Measurements from ENCODE around the gene HSD17B14.
"Not testable (repeated sequence)": the region's sequence is repeated elsewhere in the genome, so short reads cannot be mapped to it uniquely, and the experiment has no call there.

HSD17B14 gene

DNA sequence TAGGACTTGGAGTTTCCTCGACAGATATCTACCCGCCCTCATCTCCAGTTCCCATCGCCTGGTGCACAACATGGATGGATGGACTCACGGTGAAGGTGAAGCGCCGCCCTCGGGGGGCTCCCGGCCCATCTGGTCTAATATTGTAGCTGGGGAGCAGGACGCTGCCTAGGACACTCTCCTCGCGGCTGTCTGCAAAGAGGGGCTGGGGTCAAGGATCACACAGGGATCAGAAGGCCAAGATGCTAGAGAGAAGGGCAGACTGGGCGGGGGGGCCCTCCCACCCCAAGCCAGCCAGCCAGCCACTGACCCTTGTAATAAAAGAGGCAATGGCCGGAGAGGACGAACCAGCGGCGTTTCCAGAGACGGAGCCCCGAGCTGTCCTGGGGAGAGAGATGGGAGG, 25.0 kb upstream of the HSD17B14 start:
- H3K27me3 ChIP-seq (ENCODE audit: control insufficient read depth in 1 of 2, insufficient read depth in 2 of 2, low read length in 2 of 2): no peaks in the 10 kb centered on the region
- H3K36me3 ChIP-seq (ENCODE audit: insufficient read depth, low read length): peaks cover 4% of the 10 kb centered on the region
- no peak overlapping the region for H3K4me3 ChIP-seq (ENCODE audit: low read depth in 1 of 2, low read length in 2 of 2)
- H3K4me1 ChIP-seq (ENCODE audit: insufficient read depth, low read length): no peaks in the 10 kb centered on the region
- H3K9me3 ChIP-seq (ENCODE audit: low read length): no peaks in the 10 kb centered on the region
- H3K9ac ChIP-seq (ENCODE audit: low read length): no peak overlapping the region
- no peak overlapping the region for H3K27ac ChIP-seq (ENCODE audit: low read depth, low read length)

DNA sequence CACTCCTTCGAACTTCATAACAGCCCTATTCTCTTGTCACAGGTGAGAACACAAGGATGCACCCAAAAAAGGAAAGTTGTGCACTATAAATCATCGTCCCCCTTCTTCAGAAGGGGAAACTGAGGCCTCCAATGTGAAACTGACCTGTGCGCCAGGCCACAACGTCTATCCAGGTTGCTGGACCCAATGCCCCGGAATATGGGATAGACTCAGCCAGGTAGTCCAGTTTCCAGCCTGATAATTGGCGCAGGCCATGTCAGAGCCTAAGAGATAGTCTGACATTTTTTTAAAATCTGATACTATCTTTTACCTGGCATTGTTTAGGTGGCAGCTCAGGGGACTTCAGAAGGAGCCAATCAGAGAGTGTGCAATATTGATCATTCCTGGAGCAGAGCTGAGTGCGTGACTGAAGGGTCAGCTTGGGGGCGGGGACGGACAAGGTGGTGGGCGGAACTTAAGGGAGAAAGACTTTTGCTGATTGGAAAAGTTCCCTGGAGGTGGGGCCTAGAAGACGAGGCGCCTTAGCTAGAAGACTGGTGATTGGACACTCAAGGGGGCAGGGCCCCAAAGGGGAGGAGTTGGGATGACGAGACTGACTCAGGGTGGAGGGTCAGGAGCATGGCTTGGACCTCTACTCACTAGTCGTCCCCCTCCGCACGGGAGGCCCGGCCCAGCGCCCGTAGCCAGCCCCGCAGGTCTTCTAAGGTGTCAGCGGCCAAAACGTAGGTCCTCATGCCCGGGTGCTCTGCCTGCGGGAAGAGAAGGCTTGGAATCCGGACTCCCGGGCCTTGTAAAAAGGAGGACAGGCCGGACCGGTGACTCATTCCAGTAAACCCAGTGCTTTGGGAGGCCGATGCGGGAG, 23.7 kb upstream of the HSD17B14 start:
- Histone ChIP-seq H3K36me3 (ENCODE audit: insufficient read depth, low read length) (no peaks in the 10 kb centered on the region), H3K4me3 (ENCODE audit: low read depth in 1 of 2, low read length in 2 of 2) (no peak overlapping the region), H3K9me3 (ENCODE audit: low read length) (no peaks in the 10 kb centered on the region), H3K4me1 (ENCODE audit: insufficient read depth, low read length) (no peaks in the 10 kb centered on the region), H3K27me3 (ENCODE audit: control insufficient read depth in 1 of 2, insufficient read depth in 2 of 2, low read length in 2 of 2) (no peaks in the 10 kb centered on the region), H3K9ac (ENCODE audit: low read length) (no peak overlapping the region), H3K27ac (ENCODE audit: low read depth, low read length) (no peak overlapping the region)

DNA sequence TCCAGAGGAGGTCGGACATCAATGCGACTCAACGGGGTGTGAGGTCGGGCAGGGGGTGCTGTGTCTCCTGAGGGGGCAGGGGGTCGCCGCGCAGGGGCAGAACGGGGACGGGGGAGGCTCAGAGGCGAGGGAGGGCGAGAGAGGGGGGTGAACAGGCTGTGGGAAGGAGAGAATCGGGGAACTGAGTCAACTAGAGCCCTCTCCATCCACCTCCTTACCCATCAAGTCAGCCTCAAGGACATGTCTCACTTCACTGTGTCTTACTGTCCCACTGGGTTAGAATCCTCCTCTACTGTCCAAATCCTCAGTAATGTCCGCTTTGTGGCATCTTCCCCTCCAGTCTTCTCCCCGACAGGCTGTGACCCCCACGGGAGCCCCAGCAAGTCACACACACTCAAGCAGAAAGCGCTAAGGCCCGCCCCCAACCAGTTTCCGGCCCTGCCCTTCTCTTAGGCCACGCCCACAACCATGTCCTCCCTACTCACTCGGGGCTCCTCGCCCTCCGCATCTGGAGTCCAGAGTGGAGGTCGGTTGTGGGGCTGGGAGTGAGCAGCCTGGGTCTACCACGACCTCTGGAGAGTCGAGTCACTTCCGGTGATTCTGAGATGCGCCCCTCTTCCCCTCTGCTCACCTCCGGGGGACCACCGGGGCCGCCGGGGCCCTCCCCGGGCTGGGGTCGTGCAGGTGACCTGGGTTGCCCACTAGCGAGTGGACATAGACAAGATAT, 22.9 kb upstream of the HSD17B14 start:
- H3K36me3 ChIP-seq (ENCODE audit: insufficient read depth, low read length): no peaks in the 10 kb centered on the region
- no peaks in the 10 kb centered on the region for H3K27me3 ChIP-seq (ENCODE audit: control insufficient read depth in 1 of 2, insufficient read depth in 2 of 2, low read length in 2 of 2)
- no peaks in the 10 kb centered on the region for H3K4me1 ChIP-seq (ENCODE audit: insufficient read depth, low read length)
- H3K9ac ChIP-seq (ENCODE audit: low read length): no peak overlapping the region
- no peaks in the 10 kb centered on the region for H3K9me3 ChIP-seq (ENCODE audit: low read length)
- no peak overlapping the region for H3K27ac ChIP-seq (ENCODE audit: low read depth, low read length)
- H3K4me3 ChIP-seq (ENCODE audit: low read depth in 1 of 2, low read length in 2 of 2): no peak overlapping the region

DNA sequence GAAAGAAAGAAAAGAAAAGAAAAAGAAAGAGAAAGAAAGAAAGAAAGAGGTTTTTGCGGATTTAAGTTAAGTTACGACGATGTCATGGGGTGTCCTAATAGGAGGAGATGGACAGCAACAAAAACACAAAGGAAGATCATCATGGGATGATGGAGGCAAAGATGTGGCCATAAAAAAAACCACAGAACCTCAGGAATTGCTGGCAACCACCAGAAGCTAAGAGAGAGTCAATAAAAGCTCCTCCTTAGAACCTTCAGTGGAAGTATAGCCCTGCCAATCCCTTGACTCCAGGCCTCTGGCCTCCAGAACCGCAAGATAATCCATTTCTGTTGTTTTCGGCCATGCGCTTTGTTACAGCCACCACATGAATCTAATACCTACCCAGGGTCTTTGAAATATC, 20.6 kb upstream of the HSD17B14 start:
- no peak overlapping the region for H3K27ac ChIP-seq (ENCODE audit: low read depth, low read length)
- H3K9me3 ChIP-seq (ENCODE audit: low read length): no peaks in the 10 kb centered on the region
- H3K4me1 ChIP-seq (ENCODE audit: insufficient read depth, low read length): no peaks in the 10 kb centered on the region
- no peak overlapping the region for H3K9ac ChIP-seq (ENCODE audit: low read length)
- H3K36me3 ChIP-seq (ENCODE audit: insufficient read depth, low read length): no peaks in the 10 kb centered on the region
- H3K27me3 ChIP-seq (ENCODE audit: control insufficient read depth in 1 of 2, insufficient read depth in 2 of 2, low read length in 2 of 2): no peaks in the 10 kb centered on the region
- H3K4me3 ChIP-seq (ENCODE audit: low read depth in 1 of 2, low read length in 2 of 2): no peak overlapping the region

- H3K9ac ChIP-seq (ENCODE audit: low read length): no peak overlapping the region
- no peak overlapping the region for H3K4me3 ChIP-seq (ENCODE audit: low read depth in 1 of 2, low read length in 2 of 2)
- H3K36me3 ChIP-seq (ENCODE audit: insufficient read depth, low read length): no peaks in the 10 kb centered on the region
- H3K9me3 ChIP-seq (ENCODE audit: low read length): no peaks in the 10 kb centered on the region
- H3K27ac ChIP-seq (ENCODE audit: low read depth, low read length): no peak overlapping the region
- no peaks in the 10 kb centered on the region for H3K4me1 ChIP-seq (ENCODE audit: insufficient read depth, low read length)
- H3K27me3 ChIP-seq (ENCODE audit: control insufficient read depth in 1 of 2, insufficient read depth in 2 of 2, low read length in 2 of 2): no peaks in the 10 kb centered on the region
Measured at GRCh38 chr19:48854103-48854502, 17.8 kb upstream of the HSD17B14 start.

DNA sequence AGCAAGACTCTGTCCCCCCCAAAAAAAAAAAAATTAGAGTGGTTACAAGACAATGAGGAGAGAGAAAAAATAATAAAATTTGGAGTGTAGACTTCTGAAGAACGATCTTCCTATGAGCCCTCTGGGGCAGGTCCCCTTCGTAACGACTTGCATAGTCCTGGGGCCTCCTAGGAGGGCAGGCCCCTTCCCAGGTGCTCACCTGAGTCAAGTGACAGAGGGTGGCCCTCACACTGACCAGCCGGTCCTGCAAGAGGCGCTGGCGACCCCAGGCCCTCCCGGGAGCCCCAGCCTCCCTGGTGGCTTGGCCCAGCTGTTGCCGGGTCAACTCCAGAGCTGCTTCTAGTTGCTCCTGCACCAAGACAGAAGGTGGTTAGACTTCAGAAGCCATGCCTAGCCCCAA, 17.2 kb upstream of the HSD17B14 start:
- Histone ChIP-seq H3K4me3 (ENCODE audit: low read depth in 1 of 2, low read length in 2 of 2) (no peak overlapping the region), H3K9ac (ENCODE audit: low read length) (no peak overlapping the region), H3K9me3 (ENCODE audit: low read length) (no peaks in the 10 kb centered on the region), H3K4me1 (ENCODE audit: insufficient read depth, low read length) (no peaks in the 10 kb centered on the region), H3K27me3 (ENCODE audit: control insufficient read depth in 1 of 2, insufficient read depth in 2 of 2, low read length in 2 of 2) (no peaks in the 10 kb centered on the region), H3K36me3 (ENCODE audit: insufficient read depth, low read length) (no peaks in the 10 kb centered on the region), H3K27ac (ENCODE audit: low read depth, low read length) (no peak overlapping the region)

DNA sequence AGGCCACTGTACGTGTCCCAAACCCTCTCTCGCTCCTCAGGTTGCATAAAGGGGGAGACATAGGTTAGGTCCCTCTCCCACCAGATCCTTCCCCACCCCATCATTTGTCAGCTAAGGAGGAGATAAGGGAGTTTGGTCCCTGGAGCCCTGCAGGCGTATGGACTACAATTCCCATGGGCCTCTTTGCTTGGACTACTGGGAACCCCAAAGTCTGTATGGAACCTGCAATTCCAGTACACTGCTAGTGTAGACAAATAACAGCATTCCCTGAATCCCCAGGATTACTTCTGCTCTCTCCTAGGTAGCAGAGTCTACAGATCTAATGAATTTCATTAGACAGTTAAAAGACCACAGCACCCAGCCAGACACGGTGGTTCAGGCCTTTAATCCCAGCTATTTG, 16.0 kb upstream of the HSD17B14 start:
- Histone ChIP-seq H3K27me3 (ENCODE audit: control insufficient read depth in 1 of 2, insufficient read depth in 2 of 2, low read length in 2 of 2) (no peaks in the 10 kb centered on the region), H3K4me1 (ENCODE audit: insufficient read depth, low read length) (no peaks in the 10 kb centered on the region), H3K27ac (ENCODE audit: low read depth, low read length) (no peak overlapping the region), H3K9ac (ENCODE audit: low read length) (no peak overlapping the region), H3K4me3 (ENCODE audit: low read depth in 1 of 2, low read length in 2 of 2) (no peak overlapping the region), H3K36me3 (ENCODE audit: insufficient read depth, low read length) (no peaks in the 10 kb centered on the region), H3K9me3 (ENCODE audit: low read length) (no peaks in the 10 kb centered on the region)

DNA sequence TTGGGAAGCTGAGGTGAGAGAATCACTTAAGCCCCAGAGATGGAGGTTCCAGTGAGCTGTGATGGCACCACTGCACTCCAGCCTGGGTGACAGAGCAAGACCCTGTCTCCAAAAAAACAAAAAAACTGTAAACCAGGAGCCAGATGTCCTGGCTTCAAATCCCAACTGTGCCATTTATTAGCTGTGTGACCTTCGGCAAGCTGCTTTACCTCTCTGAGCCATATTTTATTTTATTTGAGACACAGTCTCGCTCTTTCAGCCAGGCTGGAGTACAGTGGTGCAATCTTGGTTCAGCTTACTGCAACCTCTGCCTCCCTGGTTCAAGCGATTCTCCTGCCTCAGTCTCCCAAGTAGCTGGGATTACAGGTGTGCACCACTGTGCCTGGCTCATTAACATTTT, 10.4 kb upstream of the HSD17B14 start:
- not testable (repeated sequence) for H3K27me3 ChIP-seq (ENCODE audit: control insufficient read depth in 1 of 2, insufficient read depth in 2 of 2, low read length in 2 of 2); H3K4me3 ChIP-seq (ENCODE audit: low read depth in 1 of 2, low read length in 2 of 2); H3K4me1 ChIP-seq (ENCODE audit: insufficient read depth, low read length); H3K9me3 ChIP-seq (ENCODE audit: low read length); H3K9ac ChIP-seq (ENCODE audit: low read length); H3K36me3 ChIP-seq (ENCODE audit: insufficient read depth, low read length); H3K27ac ChIP-seq (ENCODE audit: low read depth, low read length)

GRCh38 chr19:48845384-48845783, 9.1 kb upstream of the HSD17B14 start:
- H3K9me3 ChIP-seq (ENCODE audit: low read length): no peaks in the 10 kb centered on the region
- H3K36me3 ChIP-seq (ENCODE audit: insufficient read depth, low read length): peaks cover 4% of the 10 kb centered on the region
- H3K27me3 ChIP-seq (ENCODE audit: control insufficient read depth in 1 of 2, insufficient read depth in 2 of 2, low read length in 2 of 2): no peaks in the 10 kb centered on the region
- H3K4me3 ChIP-seq (ENCODE audit: low read depth in 1 of 2, low read length in 2 of 2): no peak overlapping the region
- H3K4me1 ChIP-seq (ENCODE audit: insufficient read depth, low read length): no peaks in the 10 kb centered on the region
- no peak overlapping the region for H3K9ac ChIP-seq (ENCODE audit: low read length)
- no peak overlapping the region for H3K27ac ChIP-seq (ENCODE audit: low read depth, low read length)

DNA sequence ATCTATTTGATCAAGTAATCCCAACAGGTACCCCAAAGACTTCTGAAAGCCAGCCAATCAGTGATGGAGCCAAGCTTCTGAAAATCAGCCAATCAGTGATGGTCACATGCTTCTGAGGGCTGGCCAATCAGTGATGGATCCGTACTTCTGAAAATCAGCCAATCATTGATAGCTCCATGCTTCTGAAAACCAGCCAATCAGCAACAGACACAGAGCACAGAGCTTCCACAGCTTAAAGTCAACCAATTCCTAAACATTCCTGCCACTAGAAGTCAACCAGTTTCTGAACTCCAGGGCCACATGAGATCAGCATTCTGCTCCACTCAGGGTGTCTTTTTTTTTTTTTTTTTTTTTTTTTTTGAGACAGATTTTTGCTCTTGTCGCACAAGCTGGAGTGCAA, 8.2 kb upstream of the HSD17B14 start:
- H3K36me3 ChIP-seq (ENCODE audit: insufficient read depth, low read length): peaks cover 4% of the 10 kb centered on the region
- H3K4me1 ChIP-seq (ENCODE audit: insufficient read depth, low read length): no peaks in the 10 kb centered on the region
- H3K27me3 ChIP-seq (ENCODE audit: control insufficient read depth in 1 of 2, insufficient read depth in 2 of 2, low read length in 2 of 2): no peaks in the 10 kb centered on the region
- H3K9me3 ChIP-seq (ENCODE audit: low read length): no peaks in the 10 kb centered on the region
- no peak overlapping the region for H3K27ac ChIP-seq (ENCODE audit: low read depth, low read length)
- no peak overlapping the region for H3K9ac ChIP-seq (ENCODE audit: low read length)
- H3K4me3 ChIP-seq (ENCODE audit: low read depth in 1 of 2, low read length in 2 of 2): no peak overlapping the region

DNA sequence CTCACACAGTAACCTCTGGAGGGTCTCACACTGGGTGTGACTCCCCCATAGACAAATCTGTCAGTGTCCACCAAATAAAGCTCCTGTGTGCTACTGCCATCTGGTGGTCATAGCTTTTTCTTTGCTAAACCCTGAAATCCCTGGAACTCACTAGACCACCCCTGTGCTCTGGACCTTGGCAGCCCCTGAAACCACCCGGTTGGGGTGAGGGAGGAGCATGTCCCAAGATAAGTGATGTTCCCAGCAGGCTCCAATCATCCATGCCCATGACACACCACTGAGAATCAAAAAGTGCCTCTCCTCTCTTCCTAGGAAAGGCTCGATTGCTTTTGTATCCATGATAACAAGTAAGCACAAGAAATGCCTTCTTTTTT, 6.5 kb upstream of the HSD17B14 start:
- Histone ChIP-seq H3K4me1 (ENCODE audit: insufficient read depth, low read length) (no peaks in the 10 kb centered on the region), H3K27me3 (ENCODE audit: control insufficient read depth in 1 of 2, insufficient read depth in 2 of 2, low read length in 2 of 2) (no peaks in the 10 kb centered on the region), H3K9me3 (ENCODE audit: low read length) (no peaks in the 10 kb centered on the region), H3K4me3 (ENCODE audit: low read depth in 1 of 2, low read length in 2 of 2) (no peak overlapping the region), H3K9ac (ENCODE audit: low read length) (no peak overlapping the region), H3K27ac (ENCODE audit: low read depth, low read length) (no peak overlapping the region), H3K36me3 (ENCODE audit: insufficient read depth, low read length) (peaks cover 4% of the 10 kb centered on the region)

DNA sequence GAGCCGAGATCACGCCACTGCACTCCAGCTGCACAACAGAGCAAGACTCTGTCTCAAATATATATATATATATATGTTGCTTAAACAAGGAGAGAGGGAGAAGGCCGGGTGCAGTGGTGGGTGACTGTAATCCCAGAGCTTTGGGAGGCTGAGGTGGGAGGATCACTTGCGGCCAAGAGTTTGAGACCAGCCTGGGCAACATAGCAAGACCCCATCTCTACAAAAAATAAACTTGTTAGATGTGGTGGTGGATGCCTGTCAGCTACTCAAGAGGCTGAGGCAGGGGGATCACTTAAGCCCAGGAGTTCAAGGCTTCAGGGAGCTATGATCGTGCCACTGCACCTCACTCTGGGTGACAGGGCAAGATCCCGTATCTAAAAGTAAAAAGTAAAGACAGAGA, 5.3 kb upstream of the HSD17B14 start:
- H3K27ac ChIP-seq (ENCODE audit: low read depth, low read length): no peak overlapping the region

More for the DNA sequence above, 5.3 kb upstream of the HSD17B14 start:
- Histone ChIP-seq H3K9me3 (ENCODE audit: low read length) (no peaks in the 10 kb centered on the region), H3K4me3 (ENCODE audit: low read depth in 1 of 2, low read length in 2 of 2) (no peak overlapping the region), H3K9ac (ENCODE audit: low read length) (no peak overlapping the region), H3K27me3 (ENCODE audit: control insufficient read depth in 1 of 2, insufficient read depth in 2 of 2, low read length in 2 of 2) (no peaks in the 10 kb centered on the region), H3K4me1 (ENCODE audit: insufficient read depth, low read length) (no peaks in the 10 kb centered on the region), H3K36me3 (ENCODE audit: insufficient read depth, low read length) (peaks cover 4% of the 10 kb centered on the region)
